HEK293 (cell line): ENCODE measurements around the gene GLRX2.

Experiments
- ZNF394 ChIP-seq: fragments of 450-650 bp; formaldehyde crosslinking; IDR thresholded peaks from 2 replicates; pipeline ENCODE4 v1.5.1; 2016; ENCODE audit warnings: missing biosample characterization, missing genetic modification characterization, mild to moderate bottlenecking, moderate library complexity, borderline replicate concordance
- ZNF654 ChIP-seq: fragments of 450-650 bp; formaldehyde crosslinking; IDR thresholded peaks from 2 replicates; pipeline ENCODE4 v1.5.1; 2016; ENCODE audit warnings: low read depth, missing biosample characterization, missing genetic modification characterization

GRCh38 chr1:193115629-193116227 is 10.5 kb upstream of the GLRX2 start:
- TF ChIP-seq ZNF394 (no peak), ZNF654 (tag by site-specific recombination) (no peak)
